Activated CD4-positive, alpha-beta T cell treated with anti-CD3 and anti-CD28 coated beads, Interleukin-2, amount 50 U/mL, for 4 hours (primary cell): ENCODE data around the gene SSTR4.

Experiments
- DNase-seq, 2 experiments: peaks; one replicate each; pipeline ENCODE4 v3.0.0-alpha.2; 2020

The SSTR4 gene

DNA sequence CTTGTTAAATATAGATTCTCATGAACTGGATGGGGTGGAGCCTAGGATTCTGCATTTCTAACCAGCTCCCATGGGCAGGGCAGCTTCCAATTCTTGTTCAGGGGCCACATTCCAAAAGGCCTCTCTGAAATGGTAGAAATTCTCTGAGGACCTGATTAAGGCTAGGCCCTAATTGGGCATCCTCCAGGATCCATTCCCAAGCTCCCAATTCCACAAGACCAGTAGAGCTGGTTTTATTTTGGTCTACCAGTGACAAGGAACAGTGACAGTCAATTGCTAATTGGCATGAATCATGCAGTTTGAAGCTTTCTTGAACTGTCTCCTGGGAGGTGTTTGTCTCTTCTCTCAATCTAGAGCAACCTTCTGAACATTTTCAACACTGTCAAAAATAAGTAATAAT lies 11.3 kb downstream of the SSTR4 start:
- DNase-seq, result no peak

DNA sequence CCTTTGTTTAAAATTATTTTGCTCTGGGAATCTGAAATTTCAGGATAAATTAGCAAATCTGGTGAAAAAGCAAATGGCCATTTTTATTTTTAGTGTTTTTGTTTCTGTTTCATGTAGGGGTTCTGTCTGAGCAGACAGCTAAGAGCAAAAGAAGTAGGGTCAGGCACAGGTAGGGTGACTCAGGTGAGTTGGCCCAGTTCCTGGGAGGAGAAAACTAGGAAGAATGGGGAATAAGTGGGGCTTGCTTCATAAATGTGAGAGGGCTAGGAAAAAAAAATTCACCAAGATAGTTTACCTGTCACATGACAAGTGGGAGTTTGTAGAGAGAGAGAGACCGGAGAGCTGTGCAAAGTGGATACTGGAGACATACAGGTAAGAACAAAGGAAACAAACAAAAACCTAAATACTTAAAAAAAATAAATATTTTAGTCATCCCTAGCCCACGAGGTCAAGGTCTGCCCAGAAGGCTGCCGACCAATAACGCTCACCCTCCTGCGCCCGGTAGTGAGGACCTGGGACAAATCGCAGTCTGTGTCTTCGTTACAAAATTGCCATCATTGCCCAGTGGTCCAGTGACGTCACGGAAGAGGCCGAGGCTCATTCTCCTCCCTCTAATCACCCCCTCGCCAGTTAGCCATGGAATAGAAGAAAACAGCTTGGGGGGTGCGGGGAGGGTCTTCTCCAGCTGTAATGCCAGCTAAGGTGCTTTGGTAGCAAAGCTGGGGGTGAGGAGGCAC lies 12.1 kb downstream of the SSTR4 start:
- DNase-seq, result no peak

DNA sequence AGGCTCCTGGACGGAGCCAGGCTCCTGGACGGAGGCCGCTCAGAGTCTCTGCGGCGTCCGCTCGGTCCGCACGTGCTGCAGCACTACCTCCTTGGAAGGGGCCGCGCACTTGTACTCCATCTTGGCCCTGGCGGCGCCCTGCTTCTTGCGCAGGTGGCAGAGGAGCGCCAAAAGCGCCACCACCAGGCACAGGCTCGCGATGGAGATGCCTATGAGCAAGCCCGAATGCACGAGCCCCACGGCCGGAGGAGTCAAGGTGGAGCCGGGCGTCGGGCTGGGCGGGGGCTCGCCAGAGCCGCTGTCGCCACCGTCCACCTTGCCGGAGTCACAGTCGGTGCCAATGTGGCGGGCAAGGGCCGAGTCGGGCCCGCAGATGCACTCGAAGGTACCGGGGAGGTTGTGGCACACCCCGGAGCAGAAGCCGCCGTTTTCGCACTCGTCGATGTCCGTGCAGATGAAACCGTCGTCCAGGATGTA lies 12.7 kb downstream of the SSTR4 start:
- DNase-seq, result no peak

DNA sequence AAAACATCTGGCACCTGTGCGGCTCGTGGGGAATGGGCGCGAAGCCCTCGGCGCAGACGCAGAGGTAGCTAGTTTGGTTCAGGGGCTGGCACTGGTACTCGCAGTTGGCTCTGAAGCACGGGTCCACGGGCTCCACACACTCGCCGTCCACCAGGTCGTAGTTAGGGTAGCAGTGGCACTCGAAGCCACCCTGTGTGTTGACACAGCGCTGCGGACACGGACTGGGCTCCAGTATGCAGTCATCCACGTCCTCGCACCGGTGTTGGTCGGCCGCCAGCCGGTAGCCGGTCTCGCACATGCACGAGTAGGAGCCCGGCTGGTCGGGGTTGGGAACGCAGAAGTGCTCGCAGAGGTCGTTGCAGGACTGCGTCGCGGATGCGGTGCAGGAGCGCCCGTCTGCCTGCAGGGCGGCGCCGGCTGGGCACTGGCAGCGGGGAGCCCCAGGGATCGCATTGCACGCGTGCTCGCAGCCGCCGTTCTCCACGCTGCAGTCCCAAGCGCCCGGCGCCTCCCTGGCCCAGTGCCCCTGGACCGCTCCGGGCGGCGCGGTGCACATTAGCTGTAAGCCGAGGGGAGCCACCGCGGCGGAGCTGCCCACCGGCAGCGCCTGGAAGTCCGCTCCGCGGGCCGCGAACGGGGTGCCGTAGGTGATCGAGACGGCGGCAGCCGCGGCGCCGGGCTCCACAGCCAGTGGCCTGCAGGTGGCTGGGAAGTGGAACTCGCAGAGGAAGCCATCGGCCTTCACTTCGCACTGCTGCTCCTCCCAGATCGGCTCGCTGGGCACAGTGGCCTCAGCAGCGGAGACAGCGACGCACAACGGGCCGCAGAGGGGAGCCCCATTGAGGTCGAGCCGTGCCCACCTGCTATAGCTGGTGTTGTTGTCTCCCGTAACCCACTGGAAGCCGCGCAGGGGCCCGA lies 13.4 kb downstream of the SSTR4 start:
- no peak for DNase-seq

DNA sequence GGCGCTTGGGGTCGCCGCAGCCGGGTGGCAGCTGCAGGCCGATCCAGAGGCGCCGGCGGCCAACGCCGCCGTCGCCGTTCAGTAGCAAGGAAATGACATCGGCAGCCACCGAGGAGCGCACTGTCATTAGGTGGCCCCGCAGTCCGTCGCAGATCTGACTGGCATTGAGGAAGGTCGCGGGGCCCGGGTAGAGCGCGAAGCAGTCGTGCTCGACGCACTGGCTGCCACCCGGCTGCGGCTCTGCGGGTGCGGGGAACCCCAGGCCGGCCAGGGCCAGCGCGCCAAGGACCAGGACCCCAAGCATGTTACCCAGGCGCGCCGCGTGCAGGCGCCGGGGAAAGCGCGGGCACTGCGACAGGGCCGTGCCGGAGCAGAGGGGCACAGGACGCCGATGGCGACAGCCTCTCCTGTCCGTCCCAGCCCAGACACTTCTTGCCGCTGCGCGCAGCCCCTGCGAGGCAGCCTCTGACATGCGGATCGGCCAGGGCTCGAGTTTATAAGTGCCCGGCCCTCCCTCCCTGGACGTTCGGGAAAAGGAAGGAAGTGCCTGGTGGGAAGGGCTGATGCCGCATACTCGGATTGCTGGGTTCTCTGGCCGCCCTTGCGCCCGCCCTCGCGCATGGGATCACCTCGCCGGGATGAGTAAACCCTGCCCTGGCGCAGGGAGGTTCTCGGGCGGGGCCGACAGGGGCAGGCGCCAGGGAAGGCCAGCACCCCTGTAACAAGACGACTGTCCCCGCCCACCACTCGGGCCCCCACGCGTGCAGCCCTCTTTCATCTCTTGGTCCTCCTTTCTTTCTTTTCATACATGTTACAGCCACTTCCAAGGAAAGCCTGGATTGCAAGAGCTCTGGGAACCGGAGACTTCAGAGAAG lies 14.3 kb downstream of the SSTR4 start, which contains the start of gene THBD:
Gene THBD, minus strand, starts transcription at position 472 of the 875 bp plus-strand sequence. Its CDS starts 168 bp downstream, at position 304.
- no peak for DNase-seq

DNA sequence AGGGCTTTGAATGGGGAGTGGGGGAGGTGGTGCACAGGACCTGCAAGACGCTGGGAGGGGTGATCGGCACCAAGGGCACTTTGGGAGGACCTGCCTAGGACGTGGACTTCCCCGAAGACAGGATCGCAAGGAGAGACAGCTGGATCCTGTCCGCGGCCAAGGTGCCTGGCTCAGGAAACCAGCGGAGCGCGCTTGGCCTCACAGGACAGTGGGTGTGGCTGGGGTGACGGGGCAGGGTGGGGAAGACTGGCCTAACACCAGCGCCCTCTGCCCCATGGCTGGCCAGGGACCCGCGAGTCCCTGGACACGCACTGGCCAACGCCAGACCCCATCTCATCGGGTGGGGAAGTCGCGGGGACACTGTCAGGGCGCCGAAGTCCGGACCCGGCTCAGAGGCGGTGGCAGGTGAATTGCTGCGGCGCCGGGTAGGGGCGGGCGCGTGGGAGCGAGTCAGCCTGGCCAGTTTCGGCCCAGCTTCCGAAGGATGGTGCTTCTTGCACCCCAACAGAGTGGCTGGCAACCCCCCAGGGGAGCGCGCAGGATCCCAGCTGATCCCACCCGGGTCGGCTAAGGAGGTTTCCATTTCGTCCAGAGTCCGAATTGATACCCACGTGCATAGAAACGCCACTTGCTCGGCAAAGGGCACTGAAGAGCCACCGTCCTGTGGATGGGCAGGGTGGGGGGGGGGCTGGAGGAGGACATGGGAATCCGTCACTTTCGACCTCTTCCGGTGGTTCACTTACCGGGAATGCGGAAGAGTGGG lies 15.1 kb downstream of the SSTR4 start:
- no peak for DNase-seq

DNA sequence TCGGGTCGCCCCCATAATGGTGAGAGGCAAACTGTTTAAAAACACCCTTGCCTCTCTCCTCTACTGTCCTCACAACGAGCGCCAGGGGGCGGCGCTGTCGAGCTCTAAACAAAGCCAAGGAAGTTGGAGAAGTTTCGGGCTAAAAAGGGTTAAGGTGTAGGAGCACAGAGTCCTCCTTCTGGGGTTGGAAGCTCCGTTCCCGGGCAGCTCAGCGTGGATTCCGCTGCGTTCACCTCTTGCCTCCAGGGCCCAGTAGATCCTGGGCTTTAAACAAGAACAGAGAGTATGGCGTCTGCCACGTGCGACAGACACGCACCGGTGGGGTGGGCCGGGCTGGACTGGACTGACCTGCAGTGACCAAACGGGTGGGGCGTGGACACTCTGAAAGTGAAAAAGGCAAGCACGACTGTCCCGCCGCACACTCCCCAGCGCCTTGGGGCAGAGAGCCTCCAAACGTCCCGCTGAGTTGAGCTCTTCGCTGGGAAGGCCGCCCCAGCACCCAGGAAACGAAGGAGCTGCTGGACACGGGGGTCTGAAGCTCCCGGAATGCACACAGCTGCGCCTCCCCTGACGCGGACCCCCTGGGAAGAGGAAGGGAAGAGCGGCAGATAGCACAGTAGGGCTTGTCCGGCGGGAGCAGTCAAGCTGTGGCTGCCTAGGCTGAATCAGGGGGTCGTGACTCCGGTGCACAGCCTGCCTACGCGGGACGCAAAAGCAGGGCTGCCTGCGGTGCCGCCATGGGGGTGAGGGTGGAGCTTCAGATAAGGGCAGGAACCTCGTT lies 15.9 kb downstream of the SSTR4 start:
- DNase-seq, result no peak

DNA sequence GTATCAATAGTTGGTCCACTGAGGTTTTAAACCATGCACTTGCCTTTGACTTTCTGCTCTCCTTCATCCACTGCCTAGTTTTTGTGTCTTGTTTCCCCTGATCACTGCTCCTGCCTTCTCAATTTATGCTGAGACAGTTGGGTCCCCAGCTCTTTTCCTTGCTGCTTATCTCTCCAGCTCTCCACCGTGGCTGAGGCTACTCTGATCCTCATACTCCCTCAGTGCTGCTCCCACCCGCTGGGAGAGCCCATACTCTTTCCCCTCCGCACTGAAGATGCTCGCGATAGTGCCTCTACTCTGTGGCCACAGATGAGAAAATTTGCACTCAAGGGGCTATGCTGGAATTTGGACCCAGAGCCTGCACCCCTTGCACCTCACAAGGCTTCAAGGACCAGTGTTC lies 17.8 kb downstream of the SSTR4 start:
- DNase-seq, result no peak

DNA sequence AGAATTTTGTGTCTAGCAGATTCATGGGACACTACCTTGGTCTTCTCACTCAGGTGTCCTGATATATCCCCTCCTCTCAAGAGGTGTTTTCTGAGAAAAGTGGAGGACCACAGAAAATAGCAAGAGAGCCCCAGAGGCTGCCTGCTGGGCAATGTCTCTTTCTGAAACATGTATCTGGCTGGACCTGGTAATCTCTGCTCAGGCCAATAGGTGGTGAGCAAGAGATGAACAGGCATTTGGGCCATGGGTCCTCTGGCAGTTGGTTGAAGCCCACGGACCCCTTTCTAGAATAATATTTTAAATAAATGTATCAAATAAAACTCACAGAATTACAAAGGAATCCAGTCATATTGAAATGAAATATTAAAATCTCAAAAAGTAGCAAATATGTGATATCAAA lies 23.1 kb downstream of the SSTR4 start:
- DNase-seq, result no peak

DNA sequence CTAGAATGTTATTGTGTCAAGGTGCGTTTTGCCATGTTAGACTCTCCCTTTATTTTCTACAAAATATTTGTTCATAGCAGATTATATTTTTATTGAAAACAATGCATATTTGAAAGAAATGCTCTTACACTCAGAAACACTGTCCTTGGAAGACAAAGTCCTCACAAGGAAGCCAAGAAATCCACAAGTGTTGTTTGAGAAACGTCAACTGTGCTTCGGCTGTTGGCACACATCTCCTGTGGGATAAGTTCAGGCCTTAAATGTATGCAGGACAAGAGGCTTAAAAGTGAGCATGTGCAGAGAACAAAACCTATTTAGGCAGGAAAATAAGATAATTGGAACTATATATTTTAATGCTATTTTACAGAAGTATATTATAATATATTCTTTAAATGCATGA lies 23.9 kb downstream of the SSTR4 start:
- DNase-seq, result no peak

DNA sequence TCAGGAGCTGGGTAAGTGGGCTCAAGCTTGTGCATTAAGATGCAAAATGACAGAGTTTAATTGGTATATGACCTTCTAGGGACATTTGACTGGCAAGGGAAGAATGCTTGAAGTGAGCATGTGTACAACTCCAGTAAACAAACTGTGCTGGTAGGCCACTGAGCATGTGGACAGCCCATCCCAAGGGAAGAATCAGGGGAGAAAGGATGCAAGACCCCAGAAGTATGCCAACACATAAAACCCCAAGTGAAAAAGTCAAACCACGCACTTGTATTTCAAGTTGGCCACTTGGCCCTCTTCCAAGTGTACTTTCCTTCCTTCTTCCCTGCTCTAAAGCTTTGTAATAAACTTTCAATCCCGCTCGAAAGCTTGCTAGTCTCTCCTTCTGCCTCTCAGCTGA lies 24.7 kb downstream of the SSTR4 start:
- DNase-seq, result no peak

DNA sequence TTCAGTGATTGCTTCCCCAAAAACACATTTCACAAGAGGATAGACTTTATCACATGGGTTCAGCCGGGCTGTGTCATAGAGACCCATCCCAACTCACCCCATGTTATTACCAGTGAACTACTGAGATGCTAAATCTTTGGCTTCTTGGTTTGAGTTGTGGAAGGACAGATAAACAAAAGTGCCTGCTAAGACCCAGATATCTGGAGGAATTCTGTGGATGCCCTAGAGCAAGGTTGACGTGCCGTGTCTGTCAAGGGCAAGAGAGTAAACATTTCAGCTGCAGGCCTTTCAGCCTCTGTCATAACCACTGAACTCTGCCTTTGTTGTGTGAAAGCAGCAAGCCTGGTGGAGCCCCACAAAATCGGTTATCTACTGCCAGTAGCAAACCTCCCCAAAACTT lies 25.5 kb downstream of the SSTR4 start:
- DNase-seq, result no peak

DNA sequence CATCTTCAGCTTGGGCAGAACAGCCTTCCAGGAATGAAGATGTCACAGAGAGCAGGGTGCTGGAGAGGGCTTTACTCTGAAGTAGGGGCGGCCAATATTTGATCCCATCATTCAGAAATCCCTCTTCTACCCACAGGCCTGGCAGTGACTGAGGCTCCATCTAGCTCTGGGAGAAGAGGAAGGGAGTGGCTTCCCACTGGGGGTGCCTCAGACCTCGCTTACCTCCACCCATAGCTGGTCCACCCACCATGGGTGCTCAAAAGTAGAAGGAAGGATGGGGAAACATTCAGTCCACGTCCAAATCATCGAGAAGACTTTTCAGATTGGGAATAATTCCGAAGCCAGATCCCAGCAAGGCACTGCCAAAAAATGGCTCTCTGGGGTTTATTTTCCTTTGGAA lies 26.1 kb downstream of the SSTR4 start:
- DNase-seq, result no peak

DNA sequence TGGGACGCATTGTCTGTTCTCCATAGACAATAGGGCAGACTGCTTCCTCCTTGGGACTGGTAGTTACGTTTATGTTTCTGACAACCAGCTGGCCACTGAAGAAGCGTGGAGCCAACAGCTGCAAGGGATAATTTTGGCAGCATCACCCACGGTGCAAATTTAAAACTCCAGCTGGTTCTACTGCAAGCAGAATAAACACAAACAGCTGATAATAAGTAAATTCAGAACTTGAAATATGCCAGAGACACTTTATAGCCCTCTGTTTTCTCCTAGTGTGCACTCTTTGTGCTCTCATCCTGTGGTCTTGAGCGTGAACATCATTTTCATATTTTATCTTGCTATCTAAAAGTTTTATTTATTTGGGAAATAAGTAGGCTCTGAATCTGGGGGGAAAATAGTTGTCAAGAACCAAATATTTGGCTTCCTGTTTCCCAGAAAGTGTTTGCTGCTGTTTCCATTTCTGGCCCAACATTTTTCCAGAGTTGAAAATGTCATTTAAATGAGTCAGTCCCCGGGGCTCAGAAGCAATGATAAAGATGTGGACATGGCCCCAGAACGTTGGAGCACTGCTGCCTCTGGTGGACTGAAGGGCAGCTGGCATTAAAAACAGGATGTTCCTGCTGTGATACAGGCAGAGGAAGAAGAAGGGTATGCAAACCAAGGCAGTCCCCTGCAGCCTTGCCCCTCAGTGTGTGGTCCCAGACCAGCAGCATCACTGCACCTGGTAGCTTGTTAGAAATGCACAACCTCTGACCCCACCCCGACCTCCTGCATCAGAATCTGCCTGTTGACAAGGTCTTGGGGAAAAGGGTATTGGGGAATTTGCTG lies 26.8 kb downstream of the SSTR4 start:
- no peak for DNase-seq

DNA sequence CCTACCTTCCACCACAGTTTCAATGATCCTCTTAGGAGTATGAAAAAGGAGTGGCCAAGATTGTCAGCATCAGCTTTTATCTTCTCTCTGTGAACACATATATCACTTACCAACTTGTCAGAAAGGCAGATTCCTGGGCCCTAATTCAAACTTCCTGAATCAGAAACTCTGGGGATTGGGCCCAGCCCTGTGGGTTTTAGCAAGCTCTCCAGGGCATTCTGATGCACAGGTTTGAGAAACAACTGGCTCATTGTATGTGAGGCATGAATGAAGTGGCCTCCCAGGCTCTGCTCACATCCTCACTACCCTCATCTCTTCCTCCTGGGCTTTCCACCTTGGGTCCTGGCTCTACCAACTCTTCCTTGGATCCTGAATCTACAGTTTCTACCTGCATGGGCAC lies 27.5 kb downstream of the SSTR4 start:
- DNase-seq, result no peak

DNA sequence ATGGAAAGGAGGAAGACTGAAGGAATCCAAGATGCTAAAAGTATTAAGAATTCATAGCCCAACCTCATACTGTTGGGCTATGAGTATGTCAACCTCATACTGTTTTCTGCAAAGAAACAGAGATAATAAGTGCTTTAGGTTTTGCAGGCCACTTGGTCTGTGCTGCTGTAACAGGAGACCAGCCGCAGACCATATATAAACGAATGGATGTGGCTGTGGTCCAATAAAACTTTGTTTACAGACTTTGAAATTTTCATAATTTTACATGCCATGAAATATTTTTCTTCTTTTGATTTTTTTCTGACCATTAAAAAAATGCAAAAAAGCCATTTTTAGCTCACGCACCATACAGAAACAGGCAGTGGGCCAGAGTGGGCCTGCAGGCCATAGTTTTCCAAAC lies 28.1 kb downstream of the SSTR4 start:
- no peak for DNase-seq

DNA sequence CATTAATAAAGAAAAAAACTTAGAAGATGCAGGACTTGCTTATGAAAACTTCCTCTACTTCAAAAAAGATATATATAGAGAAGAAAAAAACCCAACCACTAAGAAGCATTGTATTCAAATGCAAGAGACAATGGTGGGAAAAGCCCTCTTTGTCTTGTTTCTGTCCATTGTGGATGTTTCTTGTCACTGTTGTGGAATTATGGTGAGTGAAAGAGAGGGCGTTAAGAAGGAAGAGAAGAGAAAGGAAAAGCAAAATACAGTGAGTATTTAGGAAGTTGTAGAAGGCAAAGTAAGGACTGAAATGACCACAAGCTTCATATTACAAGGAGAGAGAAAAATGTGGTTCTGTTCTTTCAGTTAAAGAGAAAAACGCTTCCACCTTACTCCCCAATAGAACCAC lies 28.5 kb downstream of the SSTR4 start:
- DNase-seq, result no peak

DNA sequence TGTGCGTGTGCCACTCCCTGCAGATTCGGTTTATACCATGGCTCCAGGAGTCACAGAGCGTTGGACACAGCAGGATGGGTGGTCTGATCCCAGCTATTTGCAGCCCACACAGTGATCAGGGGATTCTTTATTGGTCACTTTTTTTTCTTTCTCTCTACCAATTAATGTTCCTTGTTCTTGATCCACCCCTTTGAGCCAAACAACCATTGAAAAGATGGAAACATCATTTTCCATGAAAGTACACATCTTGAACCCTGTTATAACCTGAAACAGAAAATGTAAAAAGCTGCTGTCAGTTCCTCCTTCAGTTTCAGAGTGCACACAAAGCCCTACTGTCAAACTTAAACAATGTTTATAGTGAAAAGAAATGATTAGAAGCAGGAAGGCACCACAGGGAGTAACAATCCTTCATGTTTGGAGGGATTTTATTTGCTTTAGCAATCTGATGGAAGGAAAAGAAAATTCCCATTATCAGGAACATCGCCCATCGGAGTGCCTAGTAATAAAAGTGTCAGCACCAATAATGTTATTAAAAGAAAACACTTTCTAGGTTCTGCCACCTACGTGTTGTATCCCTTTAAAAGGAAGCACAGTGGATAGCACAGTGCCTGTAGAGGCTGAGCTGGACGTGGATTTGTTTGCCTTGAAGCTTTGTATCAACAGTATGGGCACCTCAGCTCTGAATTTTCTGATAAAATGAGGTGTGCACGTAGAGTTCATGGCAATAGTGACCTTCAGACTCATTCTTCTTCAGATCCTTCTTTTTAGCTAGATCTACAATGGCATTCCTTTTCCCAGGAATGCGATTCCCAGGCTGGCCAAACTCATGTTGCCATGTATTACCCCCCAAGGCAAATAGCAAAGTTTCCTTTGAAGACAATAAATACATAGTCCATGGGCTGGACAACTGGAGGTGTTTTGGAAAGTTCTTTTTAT lies 30.4 kb downstream of the SSTR4 start:
- no peak for DNase-seq

DNA sequence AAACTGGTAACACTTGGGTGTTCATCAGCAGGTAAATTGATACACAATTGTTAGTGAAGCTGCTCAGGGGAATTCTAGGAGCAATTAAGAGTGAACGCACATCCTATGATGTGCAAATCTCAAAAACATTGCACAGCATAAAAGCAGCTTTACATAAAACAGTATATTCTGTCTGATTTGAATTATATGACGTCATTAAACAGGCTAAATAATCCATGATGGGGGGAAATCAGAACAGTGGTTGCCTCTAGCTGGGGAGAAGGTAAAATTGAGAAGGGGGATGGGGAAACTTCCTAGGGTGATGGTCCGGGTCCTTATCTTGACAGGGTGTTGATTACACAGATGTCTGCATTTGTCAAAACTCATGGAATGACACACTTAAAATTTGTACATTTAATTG lies 31.7 kb downstream of the SSTR4 start:
- DNase-seq, result no peak
